NCI-H82 treated with DMSO at 0.1 percent for 48 hours (cell line): ENCODE measurements around the gene MRTFA.

ENCODE experiments used
- DNase-seq: peaks from one replicate; lab custom pipeline; 2025; ENCODE audit not compliant: unreplicated experiment; lab: John Stamatoyannopoulos, UW

Gene MRTFA

GRCh38 chr22:40472579-40472978 is 163.9 kb downstream of the MRTFA start:
- no peak for DNase-seq

GRCh38 chr22:40472051-40472450 is 164.5 kb downstream of the MRTFA start:
- no peak for DNase-seq

DNA sequence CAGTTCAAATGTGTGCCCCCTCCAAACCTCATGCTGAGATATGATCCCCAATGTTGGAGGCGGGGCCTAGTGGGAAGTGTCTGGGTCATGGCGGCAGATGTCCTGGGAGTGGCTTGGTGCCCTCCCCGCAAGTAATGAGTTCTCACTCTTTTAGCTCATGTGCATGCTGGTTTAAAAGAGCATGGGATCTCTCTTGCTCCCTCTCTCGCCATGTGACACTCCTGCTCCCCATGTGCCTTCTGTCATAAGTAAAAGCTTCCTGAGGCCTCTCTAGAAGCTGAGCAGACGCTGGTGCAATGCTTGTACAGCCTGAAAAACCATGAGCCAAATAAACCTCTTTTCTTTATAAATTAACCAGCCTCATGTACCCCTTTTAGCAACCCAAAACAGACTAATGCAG is 167.3 kb downstream of the MRTFA start:
- peak; percentile 83 for DNase-seq

DNA sequence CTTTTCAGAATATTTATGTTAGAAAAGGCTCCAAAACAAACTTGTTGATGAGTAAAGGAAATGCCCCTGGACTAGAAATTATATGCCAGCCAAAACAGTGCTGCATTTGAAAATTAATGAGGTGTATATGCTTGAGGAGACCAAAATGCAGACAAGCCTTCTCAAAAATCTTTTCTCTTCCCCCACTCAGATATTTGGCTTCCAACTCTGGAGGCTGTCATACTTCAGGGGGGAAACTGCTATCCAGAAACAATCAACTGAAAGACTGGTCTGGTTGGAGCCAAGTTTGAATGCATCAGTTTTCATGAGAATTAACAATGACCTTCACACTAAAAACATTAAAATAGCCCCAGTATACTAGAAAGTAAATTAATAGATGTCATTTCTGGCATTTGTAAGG is 167.9 kb downstream of the MRTFA start:
- DNase-seq = no peak

DNA sequence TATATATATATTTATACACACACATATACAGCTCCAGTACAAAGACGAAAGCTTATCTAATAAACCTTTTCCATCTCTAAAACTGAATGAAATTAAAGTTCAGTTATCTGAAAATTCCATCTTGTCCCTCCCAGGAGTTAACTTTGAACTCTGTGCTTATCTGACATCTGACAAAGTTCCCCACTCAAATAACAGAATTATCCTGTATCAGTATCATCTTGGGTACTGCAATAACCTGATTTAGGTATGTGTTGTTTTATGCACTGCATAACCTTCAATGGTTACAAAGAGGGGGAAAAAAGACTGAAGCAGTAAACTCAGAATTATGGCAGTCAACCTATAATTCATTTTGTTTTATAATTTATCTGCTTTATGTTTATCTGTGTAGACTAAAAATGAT is 169.5 kb downstream of the MRTFA start:
- no peak for DNase-seq

GRCh38 chr22:40463683-40464082 is 172.8 kb downstream of the MRTFA start:
- no peak for DNase-seq

GRCh38 chr22:40463017-40463631 is 173.4 kb downstream of the MRTFA start:
- DNase-seq = no peak

- no peak for DNase-seq
Observed at GRCh38 chr22:40462195-40462984, 174.1 kb downstream of the MRTFA start.

GRCh38 chr22:40453671-40454070 is 182.8 kb downstream of the MRTFA start:
- no peak for DNase-seq

GRCh38 chr22:40452730-40453487 is 183.6 kb downstream of the MRTFA start:
- DNase-seq = no peak

DNA sequence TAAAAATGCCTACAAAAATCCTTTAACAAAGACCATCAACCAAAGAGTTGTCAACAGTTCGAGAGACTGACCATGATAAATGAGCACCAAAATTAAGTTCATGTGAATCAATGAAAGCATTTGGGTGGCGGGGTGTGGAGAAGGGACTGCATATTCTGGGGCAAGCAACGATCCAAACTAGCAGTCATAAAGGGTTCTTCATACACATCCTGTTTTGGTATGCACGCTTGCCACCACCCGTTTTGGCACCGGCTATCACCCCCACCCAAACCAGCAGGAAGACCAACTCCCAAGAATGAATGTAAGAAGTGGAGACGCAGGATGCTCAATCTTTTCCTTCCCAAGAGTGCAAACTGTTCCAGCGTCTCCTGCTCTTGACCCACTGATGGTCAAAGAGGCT is 185.3 kb downstream of the MRTFA start:
- no peak for DNase-seq

GRCh38 chr22:40450616-40451015 is 185.9 kb downstream of the MRTFA start:
- no peak for DNase-seq

GRCh38 chr22:40449676-40450035 is 186.9 kb downstream of the MRTFA start:
- DNase-seq = no peak

- DNase-seq = no peak
Observed at GRCh38 chr22:40446203-40446602, 190.3 kb downstream of the MRTFA start.

- no peak for DNase-seq
Observed at GRCh38 chr22:40444178-40444831, 192.2 kb downstream of the MRTFA start.

DNA sequence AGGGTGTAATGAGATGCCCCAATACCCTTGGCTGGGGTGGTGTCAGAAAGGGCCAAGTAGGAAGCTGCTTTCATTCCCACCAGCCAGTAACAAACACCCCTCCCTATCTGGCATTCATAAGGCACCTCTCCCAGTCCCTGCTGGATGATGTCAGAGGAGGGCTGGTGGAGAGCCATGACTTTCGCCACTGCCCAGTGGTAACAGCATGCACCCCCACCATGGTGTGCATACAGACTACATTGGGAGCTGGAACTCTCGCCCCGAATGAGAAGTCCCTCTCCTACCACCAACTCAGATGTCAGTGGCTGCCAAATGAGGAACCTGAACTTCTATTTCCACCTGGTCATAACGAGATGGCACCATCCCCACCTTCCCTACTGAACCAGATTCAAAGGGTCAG is 192.8 kb downstream of the MRTFA start:
- no peak for DNase-seq

GRCh38 chr22:40441761-40442390 is 194.6 kb downstream of the MRTFA start:
- DNase-seq = no peak

DNA sequence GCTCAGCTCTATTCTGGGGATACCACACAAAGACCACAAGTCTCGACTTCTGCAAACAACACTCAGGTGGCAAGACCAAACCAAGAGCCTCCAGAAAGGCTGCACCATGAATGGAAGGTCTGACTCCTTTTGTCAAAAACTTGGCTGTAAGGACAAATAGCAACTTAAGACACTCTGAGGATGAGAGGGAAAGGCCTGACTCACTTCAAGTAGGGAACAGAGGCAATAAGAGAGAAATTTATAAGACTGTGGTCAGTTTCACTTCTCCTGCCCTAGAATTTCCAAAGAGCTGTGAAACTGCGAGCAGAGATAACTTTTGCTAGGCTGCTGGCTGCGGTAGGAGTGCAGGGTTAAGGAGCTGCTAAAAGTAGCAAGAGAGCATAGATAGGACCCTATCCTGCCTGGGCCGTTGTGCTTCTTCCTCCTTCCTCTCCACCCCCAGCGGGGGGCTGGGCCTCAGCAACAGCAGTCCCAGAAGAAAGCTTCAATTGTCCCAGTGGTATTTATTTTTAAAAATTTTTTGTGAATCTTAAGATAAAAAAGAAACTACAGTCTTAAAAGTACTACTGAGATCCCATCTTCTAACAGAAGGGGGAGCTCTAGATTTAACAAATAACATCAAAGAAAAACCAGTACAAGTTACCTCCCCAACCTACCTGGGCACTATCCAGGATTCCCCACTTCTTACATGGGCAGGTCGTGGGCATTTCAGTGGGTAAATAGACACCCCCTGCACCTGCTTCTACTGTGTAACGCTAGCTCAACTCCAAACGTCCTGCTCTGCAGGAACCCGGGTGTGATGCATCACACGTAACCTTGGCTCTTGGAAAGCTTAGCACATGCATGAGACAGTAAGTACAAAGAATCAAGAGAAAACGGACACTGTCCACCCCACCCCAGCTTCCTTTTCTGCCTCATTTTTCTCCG is 199.8 kb downstream of the MRTFA start:
- peak; percentile 3 for DNase-seq

- no peak for DNase-seq
Observed at GRCh38 chr22:40434745-40435144, 201.8 kb downstream of the MRTFA start.

GRCh38 chr22:40434106-40434505 is 202.4 kb downstream of the MRTFA start:
- DNase-seq = no peak
